ENCODE measurements around the gene JARID2. TPM values are rescaled to one million over a fixed set of nuclear protein-coding genes. Genes with fewer than 3 reads are reported as not detected.

The JARID2 gene
- polyA plus RNA-seq, 1 donor (not counting 4 experiments of a cell fraction or from before 2014, with no cell fraction given) = 11.0 TPM

DNA sequence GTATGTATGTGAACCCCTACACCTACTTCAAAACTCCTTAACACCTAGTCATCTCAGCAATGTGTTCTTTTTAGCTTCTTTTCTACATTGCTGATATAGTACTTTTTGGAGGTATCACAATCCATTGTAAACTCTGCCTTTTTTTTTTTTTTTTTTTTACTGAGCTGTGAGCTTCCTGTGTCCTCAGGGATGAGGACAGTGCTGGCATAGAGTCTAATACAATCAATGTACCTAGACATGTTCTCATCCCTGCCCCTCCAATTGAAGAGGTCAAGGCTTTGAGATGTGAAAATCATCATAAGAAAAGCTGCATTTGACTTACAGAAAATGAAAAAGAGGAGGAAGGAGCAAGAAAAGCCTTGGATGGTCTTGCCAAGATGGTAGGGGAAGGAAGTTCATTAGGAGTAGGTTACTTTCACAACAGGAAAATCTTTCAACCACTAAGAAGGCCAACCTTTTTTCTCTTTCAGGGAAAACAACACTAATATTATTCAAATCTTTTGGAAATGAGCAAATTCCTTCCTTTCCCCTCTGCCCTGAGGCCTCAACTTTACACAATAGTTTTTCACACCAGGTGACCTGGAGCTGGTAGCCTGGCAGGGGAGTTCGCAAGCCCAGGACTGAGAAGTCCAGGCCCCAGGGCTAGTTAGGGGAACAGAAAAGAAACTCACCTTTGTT is 2.8 kb upstream of the JARID2 start:
- DNase-seq (ENCODE audit: low read depth, low spot score) (no peak), FAIRE-seq (no peak)
- Histone ChIP-seq H3K4me1 (ENCODE audit: control insufficient read depth, extremely low read depth, insufficient read depth, low read length) (peaks cover 14% of the 10 kb centered on the region), H4K20me1 (ENCODE audit: control insufficient read depth, extremely low read depth, insufficient read depth, low read length) (no peaks in the 10 kb centered on the region), H3K79me2 (ENCODE audit: control insufficient read depth, insufficient read depth, low read length) (peaks cover 22% of the 10 kb centered on the region), H3K9ac (ENCODE audit: control insufficient read depth, extremely low read depth, insufficient read depth, low read length) (no peak overlapping the region), H3K9me3 (ENCODE audit: control insufficient read depth, low read depth, low read length) (no peaks in the 10 kb centered on the region), H3K4me3 (ENCODE audit: control insufficient read depth in 2 of 3, extremely low read depth in 1 of 3, insufficient read depth in 2 of 3, low read depth in 1 of 3, low read length in 3 of 3) (no peak overlapping the region), H3K27me3 (ENCODE audit: control insufficient read depth, extremely low read depth, insufficient read depth, low read length) (no peaks in the 10 kb centered on the region), H3K27ac (ENCODE audit: control insufficient read depth, insufficient read depth, low read length) (no peak overlapping the region), H3K36me3 (ENCODE audit: control insufficient read depth in 2 of 2, extremely low read depth in 1 of 2, insufficient read depth in 2 of 2, low read length in 2 of 2) (no peaks in the 10 kb centered on the region), H2AFZ (ENCODE audit: control insufficient read depth, low read length) (no peak overlapping the region), H3K9me1 (ENCODE audit: control insufficient read depth, extremely low read depth, insufficient read depth, low read length) (no peaks in the 10 kb centered on the region), H3K4me2 (ENCODE audit: control insufficient read depth, extremely low read depth, insufficient read depth, low read depth, low read length) (peak overlapping the region; percentile 30)
- dilution Hi-C loops (cut with MboI; ENCODE audit: extremely low pct_ligation_motif_present, low sequenced_read_pairs) = no loop called here
- TF ChIP-seq EZH2 (IDR thresholded peaks at IDR 0.05; ENCODE audit: low read length) = no peak

DNA sequence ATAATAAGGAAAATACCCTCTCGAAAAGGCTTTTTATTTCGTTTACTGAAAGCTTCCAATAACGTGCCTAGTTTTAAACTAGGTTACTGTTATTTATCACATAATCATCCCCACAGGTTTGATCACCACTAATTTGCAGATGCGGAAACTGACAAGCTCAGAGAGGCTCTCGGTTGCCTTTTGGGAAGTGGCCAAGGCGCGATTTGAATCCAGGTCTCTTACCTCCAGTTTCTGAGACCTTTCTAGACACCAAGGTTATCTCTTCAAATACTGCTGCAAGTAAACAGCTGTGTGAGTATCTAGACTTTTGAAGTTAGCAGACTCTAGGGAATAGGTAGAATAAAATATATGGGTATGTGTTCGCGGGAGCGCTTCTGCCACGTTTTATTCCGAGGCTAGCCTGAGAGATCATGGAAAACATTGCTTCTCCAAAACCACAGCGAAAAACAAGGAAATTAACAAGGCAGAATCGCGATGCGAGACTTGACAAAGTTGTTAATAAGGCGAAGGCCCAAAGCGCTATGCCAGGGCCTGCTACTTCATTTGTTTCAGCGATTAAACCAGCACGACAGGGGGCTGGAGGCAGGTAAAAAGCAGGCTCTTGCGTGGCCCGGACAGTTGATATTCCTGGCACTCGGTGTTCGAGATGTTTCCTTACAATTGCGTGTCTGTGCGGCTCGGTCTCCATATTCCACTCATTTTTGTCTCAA is 1.8 kb upstream of the JARID2 start:
- Histone ChIP-seq H3K79me2 (ENCODE audit: control insufficient read depth, insufficient read depth, low read length) (peaks cover 25% of the 10 kb centered on the region), H3K4me3 (ENCODE audit: control insufficient read depth in 2 of 3, extremely low read depth in 1 of 3, insufficient read depth in 2 of 3, low read depth in 1 of 3, low read length in 3 of 3) (peak overlapping the region; percentile 68 to 78 (median 71)), H3K4me2 (ENCODE audit: control insufficient read depth, extremely low read depth, insufficient read depth, low read depth, low read length) (peak overlapping the region; percentile 85), H3K9me1 (ENCODE audit: control insufficient read depth, extremely low read depth, insufficient read depth, low read length) (no peaks in the 10 kb centered on the region), H3K9ac (ENCODE audit: control insufficient read depth, extremely low read depth, insufficient read depth, low read length) (peak overlapping the region; percentile 89), H3K4me1 (ENCODE audit: control insufficient read depth, extremely low read depth, insufficient read depth, low read length) (peaks cover 17% of the 10 kb centered on the region), H3K36me3 (ENCODE audit: control insufficient read depth in 2 of 2, extremely low read depth in 1 of 2, insufficient read depth in 2 of 2, low read length in 2 of 2) (no peaks in the 10 kb centered on the region), H4K20me1 (ENCODE audit: control insufficient read depth, extremely low read depth, insufficient read depth, low read length) (peaks cover 3% of the 10 kb centered on the region), H2AFZ (ENCODE audit: control insufficient read depth, low read length) (peak overlapping the region; percentile 68), H3K9me3 (ENCODE audit: control insufficient read depth, low read depth, low read length) (no peaks in the 10 kb centered on the region), H3K27ac (ENCODE audit: control insufficient read depth, insufficient read depth, low read length) (peak overlapping the region; percentile 92), H3K27me3 (ENCODE audit: control insufficient read depth, extremely low read depth, insufficient read depth, low read length) (no peaks in the 10 kb centered on the region)
- DNase-seq (ENCODE audit: low read depth, low spot score) (no peak), FAIRE-seq (no peak)
- dilution Hi-C loops (cut with MboI; ENCODE audit: extremely low pct_ligation_motif_present, low sequenced_read_pairs) = no loop called here
- TF ChIP-seq, protein P1, sequence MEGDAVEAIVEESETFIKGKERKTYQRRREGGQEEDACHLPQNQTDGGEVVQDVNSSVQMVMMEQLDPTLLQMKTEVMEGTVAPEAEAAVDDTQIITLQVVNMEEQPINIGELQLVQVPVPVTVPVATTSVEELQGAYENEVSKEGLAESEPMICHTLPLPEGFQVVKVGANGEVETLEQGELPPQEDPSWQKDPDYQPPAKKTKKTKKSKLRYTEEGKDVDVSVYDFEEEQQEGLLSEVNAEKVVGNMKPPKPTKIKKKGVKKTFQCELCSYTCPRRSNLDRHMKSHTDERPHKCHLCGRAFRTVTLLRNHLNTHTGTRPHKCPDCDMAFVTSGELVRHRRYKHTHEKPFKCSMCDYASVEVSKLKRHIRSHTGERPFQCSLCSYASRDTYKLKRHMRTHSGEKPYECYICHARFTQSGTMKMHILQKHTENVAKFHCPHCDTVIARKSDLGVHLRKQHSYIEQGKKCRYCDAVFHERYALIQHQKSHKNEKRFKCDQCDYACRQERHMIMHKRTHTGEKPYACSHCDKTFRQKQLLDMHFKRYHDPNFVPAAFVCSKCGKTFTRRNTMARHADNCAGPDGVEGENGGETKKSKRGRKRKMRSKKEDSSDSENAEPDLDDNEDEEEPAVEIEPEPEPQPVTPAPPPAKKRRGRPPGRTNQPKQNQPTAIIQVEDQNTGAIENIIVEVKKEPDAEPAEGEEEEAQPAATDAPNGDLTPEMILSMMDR (optimal IDR thresholded peaks at IDR 0.05 in 1 of 3, IDR thresholded peaks at IDR 0.05 in 1 of 3, conservative IDR thresholded peaks at IDR 0.05 in 1 of 3; ENCODE audit: extremely low read depth in 1 of 3, insufficient read depth in 2 of 3, low read length in 3 of 3) = no peak
- TF ChIP-seq EZH2 (IDR thresholded peaks at IDR 0.05; ENCODE audit: low read length) = no peak

All from keratinocyte (primary cell).